NT2/D1 (cell line): ENCODE measurements around the gene PCYT1B.

Experiments
- YY1 ChIP-seq: IDR thresholded peaks from 2 replicates; pipeline ENCODE4 v1.6.1; 2011; ENCODE audit not compliant: insufficient read length, insufficient read depth
- ZNF274 ChIP-seq: IDR thresholded peaks from 2 replicates; pipeline ENCODE4 v1.6.1; 2011; ENCODE audit warnings: mild to moderate bottlenecking, low read depth, low read length

DNA sequence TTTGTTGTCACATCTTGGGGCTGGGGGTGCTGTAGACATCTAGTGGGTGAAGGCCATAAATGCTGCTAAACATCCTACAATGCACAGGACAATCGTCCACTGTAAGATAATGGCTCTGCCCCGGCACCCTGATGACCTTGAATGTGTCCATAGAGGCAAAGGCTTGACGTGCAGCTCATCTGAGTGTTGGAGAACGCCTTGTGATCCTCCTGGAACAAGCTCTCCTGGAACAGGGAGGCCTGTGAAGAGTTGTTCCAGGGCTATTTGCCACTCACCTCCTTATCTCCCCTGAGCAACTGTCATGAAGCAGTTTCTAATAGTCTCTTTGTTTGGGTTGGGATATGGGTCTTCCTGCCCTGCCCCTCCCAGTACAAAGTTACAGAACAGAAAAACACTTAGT is 15.2 kb upstream of the PCYT1B start:
- TF ChIP-seq YY1 (no peak), ZNF274 (no peak)
